ENCODE measurements around the gene DLEC1.

DLEC1 gene

DNA sequence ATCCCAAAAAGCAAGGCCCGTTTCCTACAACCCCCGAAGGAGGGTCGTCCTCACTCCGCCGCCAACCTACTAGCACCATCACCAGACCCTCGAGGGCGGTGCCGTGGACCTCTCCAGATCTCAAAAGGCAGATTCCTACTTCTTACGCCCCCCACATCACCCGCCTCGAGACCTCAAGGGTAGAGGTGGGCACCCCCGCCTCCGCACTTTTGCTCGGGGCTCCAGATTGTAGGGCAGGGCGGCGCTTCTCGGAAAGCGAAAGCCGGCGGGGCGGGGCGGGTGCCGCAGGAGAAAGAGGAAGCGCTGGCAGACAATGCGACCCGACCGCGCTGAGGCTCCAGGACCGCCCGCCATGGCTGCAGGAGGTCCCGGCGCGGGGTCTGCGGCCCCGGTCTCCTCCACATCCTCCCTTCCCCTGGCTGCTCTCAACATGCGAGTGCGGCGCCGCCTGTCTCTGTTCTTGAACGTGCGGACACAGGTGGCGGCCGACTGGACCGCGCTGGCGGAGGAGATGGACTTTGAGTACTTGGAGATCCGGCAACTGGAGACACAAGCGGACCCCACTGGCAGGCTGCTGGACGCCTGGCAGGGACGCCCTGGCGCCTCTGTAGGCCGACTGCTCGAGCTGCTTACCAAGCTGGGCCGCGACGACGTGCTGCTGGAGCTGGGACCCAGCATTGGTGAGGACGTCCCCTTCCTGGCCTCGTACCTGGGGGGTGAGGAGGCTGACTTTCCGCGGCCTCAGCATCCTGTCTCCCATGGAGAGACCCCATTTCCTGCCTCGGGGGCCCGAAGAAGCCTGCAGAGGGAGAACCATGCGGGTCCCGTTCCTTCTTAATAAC is 99.6 kb downstream of the DLEC1 start, which contains the start of gene MYD88:
Gene MYD88, plus strand, starts transcription at position 313 of the 842 bp plus-strand sequence. Its CDS starts 40 bp downstream, at position 353.
- H3K27ac ChIP-seq (ENCODE audit: low read depth, low read length) = peak within 1 kb of the TSS; percentile 46
- peak within 1 kb of the TSS; percentile 38 for H2AFZ ChIP-seq (ENCODE audit: low read depth, low read length, severe bottlenecking)
- H3K36me3 ChIP-seq (ENCODE audit: low read length) = no peaks in the 10 kb centered on the region
- H3K4me2 ChIP-seq (ENCODE audit: low read depth, low read length, poor library complexity, severe bottlenecking) = peak within 1 kb of the TSS; percentile 68
- H3K4me3 ChIP-seq (ENCODE audit: insufficient read depth, low read length, poor library complexity, severe bottlenecking) = peak within 1 kb of the TSS; percentile 78
- peaks cover 15% of the 10 kb centered on the region for H3K79me2 ChIP-seq (ENCODE audit: insufficient read depth, low read length)
- no peaks in the 10 kb centered on the region for H3K9me3 ChIP-seq (ENCODE audit: insufficient read depth, low read length)
- H3K9me2 ChIP-seq (replicated peaks; ENCODE audit: insufficient read depth, low read length) = no peaks in the 10 kb centered on the region
- H3K9ac ChIP-seq (ENCODE audit: low read length) = peak within 1 kb of the TSS; percentile 86
- H3K27me3 ChIP-seq (ENCODE audit: low read length) = no peaks in the 10 kb centered on the region
- H3F3A ChIP-seq (ENCODE audit: insufficient read depth) = no peaks in the 10 kb centered on the region
- H4K20me1 ChIP-seq (ENCODE audit: low read depth, low read length) = no peaks in the 10 kb centered on the region
- no peak for TF ChIP-seq EZH2phosphoT487 (conservative IDR thresholded peaks at IDR 0.05; ENCODE audit: low read length)
- TF ChIP-seq, protein P1, sequence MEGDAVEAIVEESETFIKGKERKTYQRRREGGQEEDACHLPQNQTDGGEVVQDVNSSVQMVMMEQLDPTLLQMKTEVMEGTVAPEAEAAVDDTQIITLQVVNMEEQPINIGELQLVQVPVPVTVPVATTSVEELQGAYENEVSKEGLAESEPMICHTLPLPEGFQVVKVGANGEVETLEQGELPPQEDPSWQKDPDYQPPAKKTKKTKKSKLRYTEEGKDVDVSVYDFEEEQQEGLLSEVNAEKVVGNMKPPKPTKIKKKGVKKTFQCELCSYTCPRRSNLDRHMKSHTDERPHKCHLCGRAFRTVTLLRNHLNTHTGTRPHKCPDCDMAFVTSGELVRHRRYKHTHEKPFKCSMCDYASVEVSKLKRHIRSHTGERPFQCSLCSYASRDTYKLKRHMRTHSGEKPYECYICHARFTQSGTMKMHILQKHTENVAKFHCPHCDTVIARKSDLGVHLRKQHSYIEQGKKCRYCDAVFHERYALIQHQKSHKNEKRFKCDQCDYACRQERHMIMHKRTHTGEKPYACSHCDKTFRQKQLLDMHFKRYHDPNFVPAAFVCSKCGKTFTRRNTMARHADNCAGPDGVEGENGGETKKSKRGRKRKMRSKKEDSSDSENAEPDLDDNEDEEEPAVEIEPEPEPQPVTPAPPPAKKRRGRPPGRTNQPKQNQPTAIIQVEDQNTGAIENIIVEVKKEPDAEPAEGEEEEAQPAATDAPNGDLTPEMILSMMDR (IDR thresholded peaks at IDR 0.05; ENCODE audit: insufficient read depth, low read length, poor library complexity, severe bottlenecking) = no peak

DNA sequence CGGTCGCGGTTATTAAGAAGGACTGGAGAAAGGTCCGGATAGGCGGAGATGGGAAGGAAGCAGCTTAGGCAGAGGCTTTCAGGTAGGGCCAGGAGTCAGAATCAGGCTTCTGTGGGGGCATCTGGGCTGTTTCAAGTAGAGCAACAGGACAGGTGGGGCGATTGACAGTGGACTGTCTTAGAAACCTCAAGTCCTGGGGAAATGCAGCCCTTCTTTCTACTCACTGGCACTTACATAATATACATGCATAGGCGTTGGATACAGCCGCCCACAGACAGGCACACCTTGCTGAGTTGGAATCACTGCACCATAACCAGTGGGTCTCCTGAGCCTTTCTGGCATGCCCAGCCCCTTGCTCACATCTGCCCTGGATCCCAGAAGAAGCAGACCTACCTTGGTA is 100.2 kb downstream of the DLEC1 start:
- Histone ChIP-seq H3K27me3 (ENCODE audit: low read length) (no peaks in the 10 kb centered on the region), H3K9me3 (ENCODE audit: insufficient read depth, low read length) (no peaks in the 10 kb centered on the region), H3K27ac (ENCODE audit: low read depth, low read length) (peak overlapping the region; percentile 46), H3K9me2 (replicated peaks; ENCODE audit: insufficient read depth, low read length) (no peaks in the 10 kb centered on the region), H3K79me2 (ENCODE audit: insufficient read depth, low read length) (peaks cover 15% of the 10 kb centered on the region), H3K4me2 (ENCODE audit: low read depth, low read length, poor library complexity, severe bottlenecking) (peak overlapping the region; percentile 68), H3K9ac (ENCODE audit: low read length) (peak overlapping the region; percentile 86), H3K4me3 (ENCODE audit: insufficient read depth, low read length, poor library complexity, severe bottlenecking) (peak overlapping the region; percentile 78), H2AFZ (ENCODE audit: low read depth, low read length, severe bottlenecking) (peak overlapping the region; percentile 38), H3K36me3 (ENCODE audit: low read length) (no peaks in the 10 kb centered on the region), H3F3A (ENCODE audit: insufficient read depth) (no peaks in the 10 kb centered on the region), H4K20me1 (ENCODE audit: low read depth, low read length) (no peaks in the 10 kb centered on the region)
- TF ChIP-seq, protein P1 (IDR thresholded peaks at IDR 0.05; ENCODE audit: insufficient read depth, low read length, poor library complexity, severe bottlenecking) = no peak
- TF ChIP-seq EZH2phosphoT487 (conservative IDR thresholded peaks at IDR 0.05; ENCODE audit: low read length) = no peak

DNA sequence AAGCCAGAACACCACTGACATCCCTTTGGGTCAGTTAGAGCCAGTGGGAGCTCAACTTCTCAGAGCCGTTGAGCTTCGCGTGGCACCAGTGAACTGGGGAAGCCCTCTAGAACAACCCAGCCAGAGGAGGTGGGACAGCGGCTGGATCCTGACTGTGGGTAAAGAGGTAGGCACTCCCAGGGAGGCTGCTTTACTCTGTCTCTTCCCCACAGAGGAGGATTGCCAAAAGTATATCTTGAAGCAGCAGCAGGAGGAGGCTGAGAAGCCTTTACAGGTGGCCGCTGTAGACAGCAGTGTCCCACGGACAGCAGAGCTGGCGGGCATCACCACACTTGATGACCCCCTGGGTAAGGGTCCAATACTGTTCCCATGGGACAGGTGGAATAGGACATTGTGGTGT is 100.6 kb downstream of the DLEC1 start:
- Histone ChIP-seq H3K36me3 (ENCODE audit: low read length) (no peaks in the 10 kb centered on the region), H3K9me2 (replicated peaks; ENCODE audit: insufficient read depth, low read length) (no peaks in the 10 kb centered on the region), H3K79me2 (ENCODE audit: insufficient read depth, low read length) (peaks cover 15% of the 10 kb centered on the region), H3K27ac (ENCODE audit: low read depth, low read length) (peak overlapping the region; percentile 46; the same call in 1 of the 2 replicates), H4K20me1 (ENCODE audit: low read depth, low read length) (no peaks in the 10 kb centered on the region), H3K9me3 (ENCODE audit: insufficient read depth, low read length) (no peaks in the 10 kb centered on the region), H3K9ac (ENCODE audit: low read length) (peak overlapping the region; percentile 86), H2AFZ (ENCODE audit: low read depth, low read length, severe bottlenecking) (no peak overlapping the region), H3F3A (ENCODE audit: insufficient read depth) (no peaks in the 10 kb centered on the region), H3K27me3 (ENCODE audit: low read length) (no peaks in the 10 kb centered on the region), H3K4me3 (ENCODE audit: insufficient read depth, low read length, poor library complexity, severe bottlenecking) (peak overlapping the region; percentile 78), H3K4me2 (ENCODE audit: low read depth, low read length, poor library complexity, severe bottlenecking) (peak overlapping the region; percentile 68)
- TF ChIP-seq, protein P1 (IDR thresholded peaks at IDR 0.05; ENCODE audit: insufficient read depth, low read length, poor library complexity, severe bottlenecking) = no peak
- no peak for TF ChIP-seq EZH2phosphoT487 (conservative IDR thresholded peaks at IDR 0.05; ENCODE audit: low read length)

Data from SU-DHL-6 (cell line).